Measurements from ENCODE around the gene MXI1.
"Not testable (repeated sequence)": the region's sequence is repeated elsewhere in the genome, so short reads cannot be mapped to it uniquely, and the experiment has no call there.

Gene MXI1

GRCh38 chr10:110181451-110181850 lies 26.0 kb upstream of the MXI1 start:
- no peak for DNase-seq (ENCODE audit: low read depth in 1 of 2, low spot score in 1 of 2)

- DNase-seq (ENCODE audit: low read depth in 1 of 2, low spot score in 1 of 2): no peak
Observed at GRCh38 chr10:110181911-110182310, 25.5 kb upstream of the MXI1 start.

GRCh38 chr10:110184398-110184797 lies 23.0 kb upstream of the MXI1 start:
- no peak for DNase-seq (ENCODE audit: low read depth in 1 of 2, low spot score in 1 of 2)

GRCh38 chr10:110185646-110186182 lies 21.7 kb upstream of the MXI1 start:
- not testable (repeated sequence) for DNase-seq (ENCODE audit: low read depth in 1 of 2, low spot score in 1 of 2)

DNA sequence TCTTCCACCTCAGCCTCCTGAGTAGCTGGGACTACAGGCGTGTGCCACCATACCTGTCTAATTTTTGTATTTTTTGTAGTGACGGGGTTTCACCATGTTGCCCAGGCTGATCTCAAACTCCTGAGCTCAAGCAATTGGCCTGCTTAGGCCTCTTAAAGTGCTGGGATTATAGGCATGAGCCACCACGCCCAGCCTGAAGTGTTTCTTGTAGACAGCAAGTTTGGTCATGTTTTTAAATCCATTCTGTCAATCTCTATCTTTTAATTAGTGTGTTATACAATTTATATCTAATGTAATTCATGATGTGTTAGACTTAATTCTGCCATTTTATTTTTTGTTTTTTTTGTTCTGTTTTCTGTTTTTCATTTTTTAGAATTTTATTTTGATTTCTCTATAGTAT lies 17.2 kb upstream of the MXI1 start:
- DNase-seq (ENCODE audit: low read depth in 1 of 2, low spot score in 1 of 2): no peak

DNA sequence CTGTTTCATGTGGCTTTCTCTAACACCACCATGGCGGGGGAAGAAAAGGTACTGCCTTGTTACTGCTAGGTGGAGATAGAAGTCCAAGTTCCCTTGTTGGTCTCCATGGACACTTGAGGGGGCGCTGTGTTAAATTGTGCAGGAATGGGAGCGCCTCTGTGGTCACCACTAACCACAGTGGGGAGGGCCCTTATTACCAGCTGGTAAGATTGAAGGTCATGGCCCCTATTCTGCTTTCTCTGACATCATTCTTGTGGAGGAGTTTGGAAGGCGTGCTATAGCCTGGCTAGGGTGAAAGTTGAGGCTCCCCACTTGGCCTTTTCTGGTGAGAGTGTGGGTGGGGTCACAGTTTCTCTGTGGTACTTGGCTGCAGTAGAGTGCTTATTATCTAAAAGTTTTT lies 14.9 kb upstream of the MXI1 start:
- no peak for DNase-seq (ENCODE audit: low read depth in 1 of 2, low spot score in 1 of 2)

DNA sequence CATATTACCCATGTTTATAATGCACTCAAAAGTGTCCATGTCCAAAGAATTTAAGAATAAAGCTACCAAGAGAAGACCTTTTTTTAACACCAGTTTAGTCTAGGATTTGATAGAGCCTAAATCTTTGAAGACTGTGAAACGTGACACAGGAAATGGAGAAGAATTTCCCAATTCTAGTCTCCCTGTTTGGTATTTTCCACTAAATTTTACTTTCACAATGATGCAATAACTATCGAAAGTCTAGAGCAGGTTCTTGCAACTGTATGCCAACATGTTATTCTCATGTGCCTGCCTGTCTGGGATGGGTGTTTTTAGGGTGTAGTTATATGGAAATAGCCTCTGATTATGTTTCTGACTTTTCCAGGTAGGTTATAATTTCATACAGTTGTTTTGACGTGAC lies 6.9 kb upstream of the MXI1 start:
- DNase-seq (ENCODE audit: low read depth in 1 of 2, low spot score in 1 of 2): no peak

DNA sequence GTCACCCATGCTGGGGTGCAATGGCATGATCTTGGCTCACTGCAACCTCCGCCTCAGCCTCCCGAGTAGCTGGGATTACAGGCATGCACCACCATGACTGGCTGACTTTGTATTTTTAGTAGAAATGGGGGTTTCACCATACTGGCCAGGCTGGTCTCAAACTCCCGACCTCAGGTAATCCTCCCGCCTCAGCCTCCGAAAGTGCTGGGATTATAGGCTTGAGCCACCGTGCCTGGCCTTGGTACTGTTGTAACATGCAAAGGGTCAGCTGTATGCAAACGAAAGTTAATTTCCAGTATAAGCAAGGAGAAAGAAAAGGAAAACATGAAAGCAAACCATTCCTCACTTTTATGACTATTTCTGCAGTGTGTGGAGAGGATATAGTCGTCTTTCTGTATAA lies 6.4 kb upstream of the MXI1 start:
- DNase-seq (ENCODE audit: low read depth in 1 of 2, low spot score in 1 of 2): not testable (repeated sequence)

DNA sequence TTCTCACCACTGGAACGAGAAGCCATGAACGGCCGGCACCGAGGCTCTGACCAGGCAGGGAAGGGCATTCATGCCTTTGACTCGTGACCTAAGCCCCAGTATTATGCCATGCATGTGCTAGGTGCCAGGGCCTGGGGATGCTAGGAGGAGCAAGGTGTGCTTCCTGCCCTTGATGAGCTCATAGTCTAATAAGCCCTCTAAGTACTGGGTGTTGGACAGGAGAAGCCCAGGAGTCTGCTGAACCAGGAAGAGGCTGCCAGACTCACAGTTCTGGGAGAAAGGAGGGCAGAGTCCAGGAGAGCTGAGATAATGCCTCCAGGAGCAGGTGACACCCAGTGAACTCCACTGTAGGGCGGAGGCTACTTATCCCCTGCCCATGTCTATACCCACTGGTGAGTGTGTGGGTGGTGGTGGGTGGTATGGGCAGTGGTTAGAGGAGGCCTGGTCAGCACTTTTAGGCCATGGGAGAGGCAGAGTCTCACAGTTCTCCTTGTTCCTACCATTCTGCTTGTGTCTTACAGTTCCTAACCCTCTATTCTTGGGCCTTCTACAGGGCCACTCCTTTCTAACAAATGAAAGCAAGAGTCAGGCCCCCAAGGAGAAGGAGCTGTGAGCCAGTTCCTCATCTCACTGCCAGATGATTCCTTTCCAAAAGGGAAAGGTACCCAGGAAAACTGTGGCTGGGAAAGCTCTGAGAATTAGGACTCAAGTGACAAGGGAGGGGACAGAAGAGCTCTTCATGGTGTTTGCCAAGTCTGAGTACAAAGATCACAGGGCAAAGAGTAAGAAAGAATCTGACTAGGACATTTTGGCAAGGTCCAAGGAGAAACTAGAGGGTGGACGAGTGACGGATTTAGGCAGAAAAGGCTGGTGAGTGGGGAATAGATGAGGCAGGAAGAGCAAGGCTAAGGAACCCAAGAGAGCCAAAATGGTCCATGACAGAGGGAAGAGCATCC lies 3.6 kb upstream of the MXI1 start:
- DNase-seq (ENCODE audit: low read depth in 1 of 2, low spot score in 1 of 2): no peak

- no peak for DNase-seq (ENCODE audit: low read depth in 1 of 2, low spot score in 1 of 2)
Observed at GRCh38 chr10:110205051-110205675, 2.2 kb upstream of the MXI1 start.

DNA sequence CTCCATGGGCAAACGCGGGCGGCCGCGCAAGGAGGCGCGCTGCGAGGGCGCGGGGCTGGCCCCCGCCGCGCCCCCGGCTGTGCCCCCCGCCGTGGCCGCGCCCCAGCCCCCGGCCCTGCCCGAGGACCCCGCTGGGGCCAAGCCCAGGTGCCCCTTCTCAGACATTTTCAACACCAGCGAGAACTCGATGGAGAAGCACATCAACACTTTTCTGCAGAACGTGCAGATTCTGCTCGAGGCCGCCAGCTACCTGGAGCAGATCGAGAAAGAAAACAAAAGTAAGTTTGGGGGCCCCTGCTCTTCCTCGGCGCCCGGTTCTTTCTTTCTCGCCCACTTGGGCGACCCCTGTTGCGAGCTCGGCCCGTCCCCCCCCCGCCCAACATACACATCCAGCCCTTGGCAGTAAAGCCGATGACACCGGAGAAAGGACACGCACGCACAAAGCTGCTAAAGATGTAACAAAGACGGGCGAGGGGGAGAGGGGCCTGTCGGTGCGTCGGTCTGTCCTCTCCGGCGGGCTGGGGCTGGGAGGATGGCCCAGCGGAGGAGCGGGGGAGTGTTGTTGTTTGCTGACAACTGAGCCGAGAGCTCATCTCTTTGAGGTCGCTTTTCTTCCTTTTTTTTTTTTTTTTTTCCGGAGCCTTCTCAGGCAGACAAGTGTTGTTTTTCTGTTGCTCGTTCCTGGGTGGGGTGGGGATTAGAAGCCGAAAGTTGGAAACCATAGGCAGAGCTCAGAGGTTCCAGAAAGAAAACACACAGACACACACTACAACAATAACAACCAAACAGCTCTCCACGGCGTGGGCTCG lies 604 bp downstream of the MXI1 start:
- peak; percentile 28 to 41 for DNase-seq (ENCODE audit: low read depth in 1 of 2, low spot score in 1 of 2)

- DNase-seq (ENCODE audit: low read depth in 1 of 2, low spot score in 1 of 2): peak in 1 of 2 donors; percentile 12
Observed at GRCh38 chr10:110208614-110209453, 1.4 kb downstream of the MXI1 start.

GRCh38 chr10:110209454-110209925 lies 2.1 kb downstream of the MXI1 start:
- DNase-seq (ENCODE audit: low read depth in 1 of 2, low spot score in 1 of 2): peak; percentile 39 to 58

GRCh38 chr10:110209926-110210673 lies 2.7 kb downstream of the MXI1 start:
- peak; percentile 40 to 46 for DNase-seq (ENCODE audit: low read depth in 1 of 2, low spot score in 1 of 2)

DNA sequence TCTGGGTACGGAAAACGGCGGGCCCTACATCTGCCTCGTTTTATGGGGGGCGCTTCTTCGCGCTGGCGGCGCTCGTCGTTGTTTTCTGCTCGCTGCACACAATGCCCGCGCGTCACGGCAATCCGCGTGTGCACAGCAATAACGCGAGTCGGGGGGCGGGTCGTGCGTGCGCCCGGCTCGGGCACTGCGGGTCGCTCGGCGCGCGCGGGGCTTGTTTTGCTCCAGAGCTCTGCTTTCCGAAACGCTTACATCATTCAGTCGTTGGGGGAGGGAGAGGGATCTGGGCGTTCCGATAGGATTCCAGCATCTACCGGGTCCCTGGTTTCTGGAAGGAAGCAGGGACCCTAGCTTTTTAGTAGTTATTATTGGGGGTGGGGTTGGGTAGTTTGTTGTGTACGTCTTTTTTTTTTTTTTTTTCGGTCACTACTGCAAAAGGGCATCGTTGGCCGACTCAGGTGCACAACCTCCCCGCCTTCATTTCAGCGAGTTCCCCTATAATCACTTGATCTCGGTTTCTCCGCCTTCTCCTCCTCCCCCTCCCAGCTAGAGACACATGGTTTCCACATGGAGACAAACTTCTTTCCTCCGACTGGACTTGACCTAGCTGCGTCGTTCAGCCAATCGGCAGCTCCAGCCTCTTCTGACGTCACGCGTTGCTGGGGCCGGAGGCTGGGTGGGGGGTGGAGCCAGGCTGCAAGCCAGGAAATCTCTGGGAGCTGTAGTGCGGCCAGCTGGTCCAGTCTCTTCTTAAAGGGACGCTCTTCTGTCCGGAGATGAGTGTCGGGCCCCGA lies 3.5 kb downstream of the MXI1 start:
- peak; percentile 79 to 88 for DNase-seq (ENCODE audit: low read depth in 1 of 2, low spot score in 1 of 2)

DNA sequence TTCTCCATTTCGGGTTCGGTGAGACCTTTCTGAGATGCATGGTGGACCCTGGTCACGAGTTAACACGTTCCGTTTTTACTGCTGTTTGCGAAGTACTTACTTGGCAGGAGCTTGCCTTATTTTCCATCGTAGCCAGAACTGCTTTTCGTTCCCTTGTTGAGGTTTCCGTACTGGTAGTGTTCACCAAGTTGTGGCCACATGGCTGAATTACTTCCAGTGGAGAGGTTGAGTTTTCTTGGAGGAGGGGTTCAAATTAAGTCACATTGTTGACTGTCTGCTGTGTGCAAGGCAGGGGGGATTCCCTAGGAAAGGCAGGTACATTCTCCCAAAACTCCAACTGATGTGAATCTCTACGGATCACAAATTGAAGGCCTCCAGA lies 4.0 kb downstream of the MXI1 start:
- DNase-seq (ENCODE audit: low read depth in 1 of 2, low spot score in 1 of 2): no peak

DNA sequence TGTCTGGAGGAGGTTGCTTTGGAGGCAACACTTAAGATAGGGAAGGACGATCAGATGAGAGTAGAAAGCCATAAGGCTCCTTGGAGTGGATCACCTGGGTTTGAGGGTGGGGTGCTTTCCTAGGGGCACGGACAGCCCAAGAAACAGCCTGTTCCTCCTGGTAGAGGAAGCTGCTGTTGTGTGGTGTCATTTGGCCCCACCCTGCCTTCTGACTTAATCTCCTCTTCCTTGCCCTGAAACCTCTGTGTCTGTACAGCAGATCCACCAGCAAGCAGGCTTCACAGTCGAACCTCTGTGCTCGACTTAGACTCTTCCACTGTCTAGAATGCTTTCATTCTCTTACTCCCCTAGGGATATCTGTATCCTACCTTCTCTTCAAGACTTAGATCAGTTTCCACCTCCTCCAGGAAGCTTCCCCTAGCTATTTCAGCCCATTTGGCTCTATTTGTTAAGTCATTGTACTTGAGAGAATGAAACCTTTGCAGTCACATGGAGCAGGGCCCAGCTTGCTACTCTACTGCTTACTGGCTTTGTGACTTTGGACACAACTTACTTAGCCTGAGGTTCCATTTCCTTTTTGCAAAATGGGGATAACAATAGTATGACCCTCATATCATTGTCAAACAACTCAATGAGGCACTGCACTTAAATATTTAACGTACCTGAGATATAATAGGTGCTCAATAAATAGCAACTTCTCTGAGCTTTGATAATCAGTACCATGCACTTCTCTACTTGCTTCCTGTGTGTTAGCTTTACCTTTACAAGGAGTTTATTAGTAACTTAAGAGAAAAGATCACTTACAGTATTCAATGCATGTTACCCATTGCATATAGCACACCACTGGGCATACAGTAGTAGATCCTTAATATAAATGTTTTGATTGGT lies 5.0 kb downstream of the MXI1 start:
- peak; percentile 9 for DNase-seq (ENCODE audit: low read depth in 1 of 2, low spot score in 1 of 2)

DNA sequence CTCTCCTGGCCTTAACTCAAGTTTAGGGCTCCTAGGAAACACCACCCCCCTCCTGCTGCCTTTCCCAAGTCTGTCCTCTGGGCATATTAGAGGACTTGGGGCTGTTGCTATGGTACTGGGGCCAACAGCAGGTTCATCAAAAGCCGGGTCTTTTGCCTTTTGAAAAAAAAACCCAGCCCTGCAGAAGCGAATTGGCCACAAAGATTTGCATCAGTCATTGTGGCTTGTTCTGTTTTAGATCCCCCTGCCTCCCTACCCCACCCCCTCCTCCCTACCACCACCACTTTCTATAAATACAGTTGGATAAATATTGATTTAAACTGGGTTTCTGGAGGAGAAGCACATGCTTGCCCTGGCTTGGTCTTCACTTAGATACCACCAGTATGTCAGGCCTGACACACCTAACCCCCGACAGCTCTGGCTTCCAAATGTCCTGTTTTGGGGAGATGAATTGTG lies 7.0 kb downstream of the MXI1 start:
- no peak for DNase-seq (ENCODE audit: low read depth in 1 of 2, low spot score in 1 of 2)
